Pancreas (tissue), 10 donors: ENCODE measurements around the gene CITED4. TPM values are rescaled to one million over a fixed set of nuclear protein-coding genes. Genes with fewer than 3 reads are reported as not detected.

Experiments
- ATAC-seq, 4 donors: fragments of 200-7000 bp; cut with Tn5 transposase; one replicate each; pipeline versions ENCODE4 v1.8.0 to v1.9.1; 2020; ENCODE audit warnings: mild to moderate bottlenecking in 4 of 4, moderate library complexity in 4 of 4
- DNase-seq, 6 donors: peaks; one replicate each; pipeline ENCODE4 v3.0.0-alpha.2; 2020
- FAIRE-seq: peaks from 2 replicates; lab custom pipeline; 2012; peaks lifted over from hg19 to GRCh38; lab: Jason Lieb, UNC
- H3K27ac ChIP-seq, 4 donors: fragments of 200-600 bp; sonication (generic); 1 replicate in 3 of 4; 2 replicates in 1 of 4; pipeline versions ENCODE4 v1.5.0 to v1.8.0; 2020
- H3K27me3 ChIP-seq, 4 donors: fragments of 200-600 bp; one replicate each; pipeline ENCODE4 v1.8.0; 2021
- H3K36me3 ChIP-seq, 3 donors: fragments of 200-600 bp; sonication (generic) in 1 of 3; one replicate each; pipeline versions ENCODE4 v1.5.0 to v1.8.0; 2020 to 2021
- H3K4me1 ChIP-seq, 3 donors: fragments of 200-600 bp; one replicate each; pipeline ENCODE4 v1.8.0; 2021
- H3K4me3 ChIP-seq, 4 donors: fragments of 200-600 bp; sonication (generic) in 2 of 4; one replicate each; pipeline versions ENCODE4 v1.5.0 to v1.8.0; 2020 to 2021
- H3K9me3 ChIP-seq, 4 donors: fragments of 200-600 bp; one replicate each; pipeline ENCODE4 v1.8.0; 2021
- WGBS, 2 donors: extraction: QIAGEN DNeasy Blood & Tissue Kit; methylation state at CpG; one replicate each; pipeline ENCODE4 v1.1.7; 2013; 5-methylcytosine and 5-hydroxymethylcytosine counted together
- intact Hi-C, 3 donors: fragments of 100-400 bp; cut with DNase I; formaldehyde crosslinking; loops; one replicate each; pipeline versions ENCODE4 v1.11.1 to v1.14.2; 2022
- polyA plus RNA-seq, 2 donors: library from polyadenylated mRNA; stranded (reverse); fragments of 200-250 nt; gene quantifications; one replicate each; pipeline ENCODE4 v1.2.3, GENCODE V29; 2013
- total RNA-seq, 6 donors: library from RNA; stranded (reverse); fragmentation: NEBNext Ultra II Directional in 4 of 6; extraction: Animal tissue kit (Norgen Biotek cat#: 25700) in 4 of 6; gene quantifications; one replicate each; pipeline versions ENCODE4 v1.2.1 to v1.2.4, GENCODE V29; 2021 to 2023
- TF ChIP-seq, protein P1 (sequence below), 4 donors: fragments of 200-600 bp; sonication (generic) in 3 of 4; IDR thresholded peaks; one replicate each; pipeline versions ENCODE4 v1.5.0 to v1.8.0; 2021; ENCODE audit warnings: antibody characterized with exemption in 4 of 4
- donor health status: healthy with polysubstance abuse.
- donor health status: DM: no; HTN: no; CAD: no; lungs with moderate emphysema.
- donor health status: DM: no; HTN: no; CAD: no.
- donor health status: control.
- donor health status: control.
- donor health status: Bipolar disorder and iron deficiency.
- donor health status: DM: yes; HTN: yes; CAD: no.
- donor health status: DM: no; HTN: no; CAD: no.
- donor health status: DM: no; HTN: no; CAD: no.
- donor health status: DM: yes; HTN: yes; CAD: no.

CITED4 gene
- total and polyA plus RNA-seq, 8 donors = 41.1 to 81.2 (median 51.1) TPM

DNA sequence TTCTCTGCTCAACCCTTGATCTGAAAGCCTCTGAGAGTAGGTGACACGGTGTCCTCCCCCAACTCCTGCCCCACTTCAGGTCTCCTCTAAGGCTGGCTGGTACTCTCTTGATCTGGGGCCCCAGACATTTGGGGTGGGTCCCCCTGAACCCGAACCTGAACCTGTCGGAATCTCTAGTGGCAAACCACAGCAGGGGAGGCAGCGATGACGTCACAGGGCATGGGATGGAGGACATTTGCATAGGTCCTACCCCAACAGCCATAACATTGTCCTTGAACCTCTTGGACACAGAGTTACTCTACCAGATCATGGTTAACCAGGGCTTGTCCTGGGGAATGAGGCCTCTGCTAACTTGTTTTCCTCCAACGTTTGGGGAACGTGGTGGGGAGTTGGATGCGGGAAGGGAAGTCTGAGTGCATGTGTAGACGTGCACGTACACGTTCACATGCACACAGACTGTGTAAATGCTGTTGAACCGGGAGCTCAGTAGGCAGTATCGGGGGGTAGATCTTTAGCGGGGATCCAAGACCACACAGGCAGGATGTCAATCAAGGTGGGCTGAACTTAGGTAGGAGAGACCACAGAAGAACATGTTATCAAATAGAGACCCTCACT is 32.4 kb downstream of the CITED4 start:
- no peak overlapping the region for H3K27ac ChIP-seq
- DNase-seq = no peak
- no peaks in the 10 kb centered on the region for H3K27me3 ChIP-seq
- WGBS, 2 donors = 76 to 85% methylated on average over 14 of the region's 14 CpGs
- no peak for FAIRE-seq
- ATAC-seq = no peak
- intact Hi-C loops = loop anchor here in 1 of 3 donors (10.0 kb wide), 1 partner anchor 125 kb away; no protein-coding TSS in a partner anchor
- H3K4me1 ChIP-seq = no peaks in the 10 kb centered on the region
- no peak overlapping the region for H3K4me3 ChIP-seq
- no peaks in the 10 kb centered on the region for H3K9me3 ChIP-seq
- H3K36me3 ChIP-seq = no peaks in the 10 kb centered on the region
- TF ChIP-seq, protein P1, sequence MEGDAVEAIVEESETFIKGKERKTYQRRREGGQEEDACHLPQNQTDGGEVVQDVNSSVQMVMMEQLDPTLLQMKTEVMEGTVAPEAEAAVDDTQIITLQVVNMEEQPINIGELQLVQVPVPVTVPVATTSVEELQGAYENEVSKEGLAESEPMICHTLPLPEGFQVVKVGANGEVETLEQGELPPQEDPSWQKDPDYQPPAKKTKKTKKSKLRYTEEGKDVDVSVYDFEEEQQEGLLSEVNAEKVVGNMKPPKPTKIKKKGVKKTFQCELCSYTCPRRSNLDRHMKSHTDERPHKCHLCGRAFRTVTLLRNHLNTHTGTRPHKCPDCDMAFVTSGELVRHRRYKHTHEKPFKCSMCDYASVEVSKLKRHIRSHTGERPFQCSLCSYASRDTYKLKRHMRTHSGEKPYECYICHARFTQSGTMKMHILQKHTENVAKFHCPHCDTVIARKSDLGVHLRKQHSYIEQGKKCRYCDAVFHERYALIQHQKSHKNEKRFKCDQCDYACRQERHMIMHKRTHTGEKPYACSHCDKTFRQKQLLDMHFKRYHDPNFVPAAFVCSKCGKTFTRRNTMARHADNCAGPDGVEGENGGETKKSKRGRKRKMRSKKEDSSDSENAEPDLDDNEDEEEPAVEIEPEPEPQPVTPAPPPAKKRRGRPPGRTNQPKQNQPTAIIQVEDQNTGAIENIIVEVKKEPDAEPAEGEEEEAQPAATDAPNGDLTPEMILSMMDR (IDR thresholded peaks at IDR 0.05) = no peak

DNA sequence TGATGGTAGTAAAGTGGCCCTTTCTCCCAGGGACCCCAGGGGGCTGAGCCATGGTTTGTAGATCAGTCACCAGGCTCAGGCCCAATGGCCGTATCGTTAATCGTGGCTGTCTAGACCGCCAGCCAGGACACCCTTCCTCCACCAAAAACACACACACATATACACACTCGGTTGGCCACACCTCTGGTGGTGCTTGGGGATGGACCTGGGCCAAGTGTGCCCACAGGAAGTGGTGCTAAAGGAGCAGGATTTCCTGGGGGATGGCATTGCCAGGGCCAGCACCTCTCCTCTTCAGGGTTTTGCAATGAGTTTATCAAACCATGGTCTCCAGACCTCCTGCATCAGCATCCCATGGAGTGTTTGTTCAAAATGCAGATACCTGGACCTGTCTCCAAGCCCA is 36.2 kb downstream of the CITED4 start:
- Histone ChIP-seq H3K9me3 (no peaks in the 10 kb centered on the region), H3K27me3 (no peaks in the 10 kb centered on the region), H3K4me3 (no peak overlapping the region), H3K27ac (peak overlapping the region in 1 of 4 donors; percentile 44), H3K36me3 (no peaks in the 10 kb centered on the region), H3K4me1 (no peaks in the 10 kb centered on the region)
- ATAC-seq (no peak), FAIRE-seq (no peak), DNase-seq (peak in 1 of 6 donors; percentile 30)
- TF ChIP-seq, protein P1 (IDR thresholded peaks at IDR 0.05) = no peak
- 40 to 43% methylated on average over 5 of the region's 5 CpGs for WGBS, 2 donors
- intact Hi-C loops = no loop called here

DNA sequence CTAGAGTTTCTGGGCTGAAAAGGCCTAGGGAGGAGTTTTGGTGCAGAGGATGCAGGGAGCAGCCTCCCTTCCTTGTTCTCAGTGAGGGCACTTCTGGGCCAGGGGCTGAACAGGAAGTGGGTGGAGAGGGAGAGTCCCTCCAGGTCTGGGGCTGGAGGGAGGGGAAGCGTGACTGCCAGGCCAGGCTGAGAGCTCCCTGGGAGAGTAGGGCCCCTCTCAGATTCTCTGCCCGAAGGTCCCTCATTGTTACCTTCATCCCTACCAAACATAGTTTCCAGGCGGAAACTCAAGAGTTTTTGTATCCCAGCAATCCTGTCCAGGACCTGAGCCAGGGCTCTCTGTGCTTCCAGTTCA is 36.8 kb downstream of the CITED4 start:
- FAIRE-seq (no peak), DNase-seq (peak in 2 of 6 donors; percentile 12 to 50), ATAC-seq (peak in 3 of 4 donors; percentile 24 to 47 (median 46))
- TF ChIP-seq, protein P1 (IDR thresholded peaks at IDR 0.05) = no peak
- 76 to 87% methylated on average over 3 of the region's 3 CpGs for WGBS, 2 donors
- no peaks in the 10 kb centered on the region for H3K4me1 ChIP-seq
- H3K9me3 ChIP-seq = no peaks in the 10 kb centered on the region
- H3K4me3 ChIP-seq = no peak overlapping the region
- no peaks in the 10 kb centered on the region for H3K36me3 ChIP-seq
- intact Hi-C loops = no loop called here
- H3K27me3 ChIP-seq = no peaks in the 10 kb centered on the region
- peak overlapping the region in 1 of 4 donors; percentile 44 for H3K27ac ChIP-seq

DNA sequence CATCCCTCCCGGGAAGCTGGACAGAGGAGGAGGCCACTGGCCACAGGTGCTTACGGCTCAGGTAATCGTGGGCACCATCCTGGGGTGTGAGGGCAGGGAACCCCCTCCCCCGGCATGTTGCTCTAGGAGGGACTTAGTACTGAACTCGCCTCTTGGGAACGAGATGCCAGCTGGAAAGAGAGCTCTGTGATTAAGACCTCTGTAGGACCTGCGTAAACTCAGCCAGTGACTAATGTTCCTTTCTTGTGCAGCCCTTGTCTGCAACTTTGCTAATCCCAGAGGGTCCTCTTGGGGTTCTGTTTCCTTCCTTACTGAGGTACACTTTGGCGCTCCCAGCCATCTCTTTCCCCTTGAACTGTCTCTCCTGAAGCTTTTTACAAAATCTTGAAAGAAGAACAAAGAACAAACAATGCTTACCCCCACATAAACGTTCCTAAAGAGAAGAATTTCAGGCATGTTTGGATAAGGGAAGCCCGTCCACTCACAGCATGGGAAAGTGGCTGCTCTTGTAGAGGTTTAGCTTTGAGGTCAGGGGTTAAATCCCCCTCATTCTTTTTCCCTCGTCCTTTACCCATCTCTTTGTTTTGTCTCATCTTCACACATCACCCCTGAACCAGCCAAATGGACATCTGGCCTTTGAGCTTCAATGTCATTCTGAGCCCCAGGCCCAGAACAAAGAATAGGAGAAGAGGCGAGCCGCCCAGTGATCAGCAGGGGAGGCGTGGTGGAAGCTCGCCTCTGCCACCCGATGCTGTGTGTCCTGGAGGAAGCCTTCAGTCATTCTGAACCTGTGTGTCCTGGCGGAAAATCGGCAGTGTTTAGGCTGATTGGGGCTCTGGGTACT is 37.4 kb downstream of the CITED4 start:
- intact Hi-C loops = no loop called here
- H3K36me3 ChIP-seq = no peaks in the 10 kb centered on the region
- H3K4me1 ChIP-seq = no peaks in the 10 kb centered on the region
- ATAC-seq = no peak
- H3K27ac ChIP-seq = no peak overlapping the region
- no peaks in the 10 kb centered on the region for H3K27me3 ChIP-seq
- TF ChIP-seq, protein P1 (IDR thresholded peaks at IDR 0.05) = no peak
- no peak overlapping the region for H3K4me3 ChIP-seq
- DNase-seq = peak in 2 of 6 donors; percentile 7 to 37
- 63 to 65% methylated on average over 18 of the region's 18 CpGs for WGBS, 2 donors
- no peaks in the 10 kb centered on the region for H3K9me3 ChIP-seq
- no peak for FAIRE-seq
